Activated CD4-positive, CD25-positive, alpha-beta regulatory T cell treated with anti-CD3 and anti-CD28 coated beads, Interleukin-2, amount 50 U/mL, for 16 hours (primary cell): Measurements from ENCODE around the gene CDK15.
"Not testable (repeated sequence)": the region's sequence is repeated elsewhere in the genome, so short reads cannot be mapped to it uniquely, and the experiment has no call there.

ENCODE experiments used
- DNase-seq: peaks from one replicate; pipeline ENCODE4 v3.0.0-alpha.2; 2020; ENCODE audit warnings: low read depth, low spot score

The CDK15 gene

GRCh38 chr2:201830666-201831065 lies 24.3 kb downstream of the CDK15 start:
- DNase-seq: no peak

DNA sequence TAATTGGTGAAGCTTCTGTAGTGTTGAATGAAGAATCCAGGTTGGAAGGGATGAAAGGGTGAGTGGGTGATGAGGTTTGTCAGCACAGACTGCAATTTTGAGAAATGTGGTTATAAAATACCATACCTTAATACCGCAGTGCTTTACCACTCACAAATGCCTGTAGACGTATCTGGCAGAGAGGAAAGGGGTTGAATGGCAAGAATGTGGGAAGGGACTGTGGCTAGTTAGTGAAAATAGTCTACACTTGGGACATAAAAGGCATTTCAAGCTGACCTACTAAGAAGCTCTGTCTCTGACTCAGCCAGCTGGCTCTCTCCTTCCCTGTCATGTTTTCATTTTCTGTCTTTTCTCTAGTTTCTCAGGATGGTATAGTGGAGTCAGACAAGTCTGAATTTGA lies 25.1 kb downstream of the CDK15 start:
- DNase-seq: no peak

DNA sequence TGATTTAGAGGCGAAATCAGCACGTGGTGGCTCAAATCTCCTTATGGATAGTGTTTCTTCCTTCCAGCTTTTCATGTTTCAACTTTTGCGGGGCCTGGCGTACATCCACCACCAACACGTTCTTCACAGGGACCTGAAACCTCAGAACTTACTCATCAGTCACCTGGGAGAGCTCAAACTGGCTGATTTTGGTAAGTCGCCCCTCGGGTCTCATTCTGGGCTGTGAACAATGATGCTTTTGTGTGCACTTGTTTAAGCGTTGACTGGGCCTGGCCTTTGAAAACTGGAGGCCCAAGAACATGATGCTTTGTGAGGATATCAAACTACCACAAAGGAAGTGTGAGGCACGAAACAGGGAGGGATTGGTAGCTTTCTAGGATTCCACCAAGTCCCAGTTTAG lies 27.4 kb downstream of the CDK15 start:
- no peak for DNase-seq

- no peak for DNase-seq
Measured at GRCh38 chr2:201835066-201835465, 28.7 kb downstream of the CDK15 start.

GRCh38 chr2:201837391-201837790 lies 31.1 kb downstream of the CDK15 start:
- DNase-seq: no peak

DNA sequence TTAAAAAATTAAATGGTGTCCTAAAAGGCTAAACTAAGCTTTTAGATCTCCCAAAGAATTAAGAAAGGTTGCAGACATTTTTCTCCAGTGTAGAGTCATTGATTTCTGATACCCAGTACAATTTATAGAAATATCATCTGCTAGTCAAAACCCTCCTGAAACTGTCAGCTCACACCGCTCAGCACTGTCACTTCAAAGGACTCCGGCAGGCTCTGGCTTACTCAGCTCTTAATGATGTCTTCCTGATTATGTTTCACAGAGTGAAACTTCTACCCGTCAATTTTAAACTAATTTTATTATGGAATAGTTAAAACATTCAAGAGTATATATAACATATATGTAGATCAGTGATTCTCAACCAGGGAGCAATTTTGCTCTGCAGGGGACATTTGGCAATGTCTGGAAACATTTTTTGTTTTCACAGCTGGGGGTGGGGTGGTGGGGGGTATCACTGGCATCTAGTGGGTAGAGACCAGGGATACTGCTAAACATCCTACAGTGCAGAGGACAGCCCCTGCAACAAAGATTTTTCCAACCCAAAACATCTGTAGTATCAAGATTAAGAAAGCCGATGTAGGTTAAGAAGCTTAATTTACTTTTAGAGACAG lies 31.6 kb downstream of the CDK15 start:
- DNase-seq: no peak

- DNase-seq: no peak
Measured at GRCh38 chr2:201839727-201840126, 33.4 kb downstream of the CDK15 start.

- no peak for DNase-seq
Measured at GRCh38 chr2:201840726-201841125, 34.4 kb downstream of the CDK15 start.

DNA sequence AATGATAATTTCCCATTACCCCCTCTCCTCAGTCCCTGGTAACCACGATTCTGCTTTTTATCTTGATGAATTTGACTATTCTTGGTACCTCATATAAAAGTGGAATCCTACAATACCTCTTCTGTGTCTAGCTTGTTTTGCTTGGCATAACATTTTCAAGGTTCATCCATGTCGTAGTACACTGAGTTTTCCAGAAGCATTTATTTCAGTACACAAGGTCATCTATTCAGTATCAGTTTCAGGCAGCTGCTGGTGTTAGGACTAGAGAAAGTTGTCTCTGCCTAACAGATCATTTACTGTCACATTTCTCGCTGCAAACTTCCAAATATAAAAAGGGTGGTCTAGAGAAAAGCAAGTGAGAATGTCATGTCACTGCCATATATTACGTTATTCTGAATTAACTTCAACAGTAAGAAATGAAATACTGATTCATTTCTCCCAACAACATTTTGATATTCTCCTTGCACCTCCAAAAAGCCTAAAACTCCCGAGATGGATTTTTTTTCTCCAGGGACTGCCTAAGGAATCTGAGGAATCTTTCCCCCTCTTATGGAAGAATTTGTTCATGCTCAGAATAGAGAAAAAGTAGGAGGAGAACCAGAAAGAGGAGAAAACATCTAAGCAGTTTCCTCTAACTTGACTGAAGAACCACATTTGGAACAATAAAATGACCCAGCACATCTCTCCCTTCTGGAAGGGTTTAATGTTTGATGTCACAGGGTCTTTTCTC lies 36.0 kb downstream of the CDK15 start:
- DNase-seq: no peak

GRCh38 chr2:201844922-201845321 lies 38.6 kb downstream of the CDK15 start:
- DNase-seq: not testable (repeated sequence)

DNA sequence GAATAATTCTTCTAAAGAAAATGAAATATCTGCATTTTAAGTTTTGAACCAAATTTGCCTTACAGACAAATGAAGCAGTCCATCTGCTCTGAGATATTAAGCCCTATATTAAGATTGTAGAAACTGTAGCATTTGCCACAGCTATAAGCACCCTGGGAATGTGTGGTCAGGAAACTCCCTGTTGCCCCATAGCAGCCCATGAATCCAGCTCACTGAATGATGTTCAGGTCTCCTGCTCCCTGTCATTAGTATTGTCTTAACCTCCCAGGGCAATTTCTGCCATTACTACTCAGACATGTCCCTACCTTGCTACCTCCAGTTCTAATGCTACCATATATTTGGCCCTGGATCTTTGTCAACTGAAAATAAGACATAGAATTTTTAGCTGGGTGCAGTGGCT lies 41.1 kb downstream of the CDK15 start:
- DNase-seq: no peak

DNA sequence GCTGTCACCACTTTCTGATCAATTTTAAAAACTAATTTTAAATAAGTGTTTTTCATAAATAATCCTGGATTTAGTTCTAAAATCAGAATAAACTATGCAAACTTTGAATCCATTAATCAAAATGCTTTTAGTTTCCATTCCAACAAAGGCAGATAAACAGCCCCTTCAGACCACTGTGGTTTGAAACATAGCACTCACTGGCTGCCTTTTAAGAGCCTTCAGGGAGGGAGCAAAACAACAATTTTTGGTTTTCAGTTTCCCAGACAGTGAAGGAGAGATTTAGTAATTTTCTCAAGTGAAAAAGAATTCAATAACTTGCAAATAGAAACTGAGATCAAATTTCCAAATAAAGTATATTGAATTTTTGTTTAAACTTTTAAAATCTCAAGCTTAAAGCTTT lies 46.1 kb downstream of the CDK15 start:
- DNase-seq: no peak

GRCh38 chr2:201852878-201853415 lies 46.6 kb downstream of the CDK15 start:
- no peak for DNase-seq

GRCh38 chr2:201854221-201854801 lies 48.0 kb downstream of the CDK15 start:
- no peak for DNase-seq

DNA sequence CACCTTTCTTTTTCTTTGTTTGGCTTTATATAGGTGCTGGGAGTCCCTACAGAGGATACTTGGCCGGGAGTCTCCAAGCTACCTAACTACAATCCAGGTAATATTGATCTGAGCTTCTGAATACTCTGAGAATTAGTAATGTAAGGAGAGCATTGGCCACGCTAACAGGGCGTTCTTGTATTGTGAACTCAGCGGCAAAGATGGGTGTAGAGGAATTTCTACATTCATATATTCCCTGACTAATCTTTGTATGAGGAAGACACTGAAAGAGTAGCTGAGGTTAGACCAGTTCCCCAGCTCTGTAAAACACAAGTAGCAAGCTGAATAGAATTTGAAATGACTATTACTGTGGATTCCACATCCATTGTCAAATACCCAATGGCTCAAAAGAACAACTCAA lies 48.5 kb downstream of the CDK15 start:
- no peak for DNase-seq

GRCh38 chr2:201855356-201855755 lies 49.0 kb downstream of the CDK15 start:
- no peak for DNase-seq

DNA sequence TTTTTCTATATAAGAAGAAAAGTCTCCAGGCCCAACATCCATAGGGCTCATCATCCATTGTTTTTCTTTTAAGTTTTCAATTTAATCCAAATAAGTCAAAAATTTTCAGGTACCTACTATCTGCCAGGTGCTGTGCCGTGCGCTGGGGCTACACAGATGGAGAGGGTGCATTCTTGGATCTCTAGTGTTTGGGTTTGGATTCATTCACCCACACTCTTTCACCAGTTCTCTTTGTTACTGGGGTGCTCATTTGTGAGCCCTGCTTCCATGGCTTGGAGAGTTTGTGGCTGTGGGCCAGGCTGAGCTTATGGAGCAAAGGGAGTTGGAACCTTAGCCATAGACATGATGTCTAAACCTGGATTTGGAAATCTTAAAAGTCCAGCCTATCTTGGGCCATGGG lies 51.0 kb downstream of the CDK15 start:
- DNase-seq: no peak

- DNase-seq: no peak
Measured at GRCh38 chr2:201858281-201859184, 52.2 kb downstream of the CDK15 start.

DNA sequence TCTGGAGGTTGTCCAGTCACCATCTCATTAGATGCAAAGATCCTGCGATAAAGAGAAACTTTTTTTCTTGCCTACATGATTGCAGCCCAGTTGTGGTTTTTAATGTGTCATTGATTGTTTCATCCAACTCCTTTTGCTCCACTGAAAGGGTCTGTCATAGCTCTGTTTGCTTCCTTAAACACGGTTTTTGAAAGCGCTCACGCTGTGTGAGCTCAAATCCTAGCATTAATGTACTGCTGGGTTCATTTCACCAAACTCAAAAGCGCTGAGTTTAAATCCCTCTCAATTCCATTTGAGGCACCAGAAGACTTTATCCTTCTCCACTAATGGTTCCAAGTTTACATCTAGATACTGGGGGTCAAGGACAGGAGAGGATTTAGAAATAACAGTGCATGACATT lies 53.6 kb downstream of the CDK15 start:
- DNase-seq: no peak

DNA sequence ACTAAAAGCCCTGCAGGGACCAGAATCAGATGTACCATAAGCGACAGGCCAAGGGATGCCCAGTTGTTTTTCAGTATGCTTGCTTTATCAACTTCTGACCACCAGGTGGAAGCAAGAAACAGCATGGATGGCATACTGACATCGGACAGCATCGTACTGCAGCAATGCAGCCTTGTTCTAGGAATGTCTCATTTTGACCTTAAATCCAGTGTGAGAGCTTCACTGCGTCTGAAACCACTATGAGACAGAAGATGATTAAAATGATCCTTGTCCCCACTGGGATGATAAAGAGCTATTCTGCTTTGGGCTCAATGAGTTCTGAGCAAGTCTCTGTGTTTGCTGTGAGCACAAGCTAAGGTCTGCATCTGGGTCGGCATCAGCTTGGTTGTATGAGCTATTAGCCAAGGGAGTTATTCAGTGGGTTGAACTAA lies 54.3 kb downstream of the CDK15 start:
- DNase-seq: no peak

- no peak for DNase-seq
Measured at GRCh38 chr2:201862843-201863242, 56.5 kb downstream of the CDK15 start.
